Mucosa of rectum (tissue), 2 donors: ENCODE measurements around the gene PRPH2.

ENCODE experiments used
- H3K27ac ChIP-seq, 2 donors: one replicate each; pipeline ENCODE4 v1.7.0; 2013; ENCODE audit warnings: inconsistent platforms in 2 of 2, low read depth in 2 of 2, low read length in 2 of 2
- H3K27me3 ChIP-seq, 2 donors: one replicate each; pipeline ENCODE4 v1.7.0; 2013; ENCODE audit warnings: low read length in 2 of 2; ENCODE audit not compliant: control insufficient read depth in 2 of 2, insufficient read depth in 2 of 2
- H3K36me3 ChIP-seq, 2 donors: one replicate each; pipeline ENCODE4 v1.7.0; 2013; ENCODE audit warnings: low read length in 2 of 2; ENCODE audit not compliant: control insufficient read depth in 2 of 2, insufficient read depth in 2 of 2
- H3K4me1 ChIP-seq, 2 donors: one replicate each; pipeline ENCODE4 v1.7.0; 2013; ENCODE audit warnings: low read length in 2 of 2, mild to moderate bottlenecking in 1 of 2; ENCODE audit not compliant: control insufficient read depth in 2 of 2, insufficient read depth in 2 of 2
- H3K4me3 ChIP-seq, 2 donors: one replicate each; pipeline ENCODE4 v1.7.0; 2013; ENCODE audit warnings: low read length in 2 of 2
- H3K9ac ChIP-seq, 2 donors: one replicate each; pipeline ENCODE4 v1.7.0; 2013; ENCODE audit warnings: low read length in 2 of 2, low read depth in 1 of 2, mild to moderate bottlenecking in 1 of 2
- H3K9me3 ChIP-seq, 2 donors: one replicate each; pipeline ENCODE4 v1.7.0; 2013; ENCODE audit warnings: low read length in 2 of 2; ENCODE audit not compliant: control insufficient read depth in 2 of 2
- donor health status: healthy.
- donor health status: Normal muscosa, but diverticular disease.

PRPH2 gene

GRCh38 chr6:42758756-42759430, 36.5 kb upstream of the PRPH2 start:
- H3K27me3 ChIP-seq = no peaks in the 10 kb centered on the region
- H3K4me3 ChIP-seq = no peak overlapping the region
- no peaks in the 10 kb centered on the region for H3K9me3 ChIP-seq
- no peak overlapping the region for H3K9ac ChIP-seq
- H3K4me1 ChIP-seq = peaks cover 2 to 10% of the 10 kb centered on the region in 2 donors
- H3K36me3 ChIP-seq = peaks cover 2 to 6% of the 10 kb centered on the region in 2 donors
- no peak overlapping the region for H3K27ac ChIP-seq

DNA sequence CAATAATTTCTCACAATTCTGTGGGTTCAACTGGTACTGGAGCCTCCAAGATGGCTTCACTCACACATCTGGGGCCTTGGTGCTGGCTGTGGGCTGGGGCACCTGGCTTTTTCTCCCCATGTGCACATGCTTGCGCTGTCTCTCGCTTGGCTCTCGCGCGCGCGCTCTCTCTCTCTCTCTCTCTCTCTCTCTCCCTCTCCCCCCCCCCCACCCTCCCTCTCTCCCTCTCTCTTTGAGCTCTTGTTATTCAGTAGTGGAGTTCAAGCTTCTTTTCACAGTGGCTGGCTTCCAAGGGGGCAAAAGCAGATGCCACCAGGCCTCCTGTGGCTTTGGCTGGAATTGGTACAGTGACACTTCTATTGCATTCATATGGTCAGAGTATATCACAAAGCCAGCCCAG, 34.3 kb upstream of the PRPH2 start:
- Histone ChIP-seq H3K4me3 (no peak overlapping the region), H3K9me3 (no peaks in the 10 kb centered on the region), H3K27ac (no peak overlapping the region), H3K9ac (no peak overlapping the region), H3K4me1 (peaks cover 0 to under 1% of the 10 kb centered on the region in 2 donors), H3K27me3 (no peaks in the 10 kb centered on the region), H3K36me3 (peaks cover 2 to 6% of the 10 kb centered on the region in 2 donors)

GRCh38 chr6:42754759-42755158, 32.4 kb upstream of the PRPH2 start:
- H3K9me3 ChIP-seq = no peaks in the 10 kb centered on the region
- peaks cover 2 to 6% of the 10 kb centered on the region in 2 donors for H3K36me3 ChIP-seq
- no peak overlapping the region for H3K27ac ChIP-seq
- no peaks in the 10 kb centered on the region for H3K4me1 ChIP-seq
- H3K27me3 ChIP-seq = no peaks in the 10 kb centered on the region
- no peak overlapping the region for H3K9ac ChIP-seq
- H3K4me3 ChIP-seq = no peak overlapping the region

DNA sequence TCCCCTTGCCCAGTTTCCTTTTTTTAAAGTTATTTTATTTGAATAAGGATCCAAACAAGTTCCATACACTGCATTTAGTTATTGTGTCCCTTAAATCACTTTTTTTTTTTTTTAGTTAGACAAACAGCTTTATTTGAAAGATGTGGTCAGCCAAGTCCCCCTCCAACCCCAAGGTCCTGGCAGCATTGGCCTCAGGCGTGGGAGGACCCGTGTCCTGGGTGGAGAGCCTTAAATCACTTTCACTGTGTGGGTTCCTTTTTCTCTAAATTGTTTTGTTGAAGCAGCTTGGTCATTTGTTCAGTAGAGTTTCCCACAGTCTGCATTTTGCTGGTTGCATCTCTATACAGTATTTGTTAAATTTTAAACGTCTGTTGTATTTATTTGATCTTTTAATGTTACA, 28.7 kb upstream of the PRPH2 start:
- H3K9me3 ChIP-seq = no peaks in the 10 kb centered on the region
- no peak overlapping the region for H3K4me3 ChIP-seq
- no peaks in the 10 kb centered on the region for H3K36me3 ChIP-seq
- H3K27me3 ChIP-seq = no peaks in the 10 kb centered on the region
- H3K9ac ChIP-seq = no peak overlapping the region
- peaks cover 0 to 10% of the 10 kb centered on the region in 2 donors for H3K4me1 ChIP-seq
- H3K27ac ChIP-seq = no peak overlapping the region

DNA sequence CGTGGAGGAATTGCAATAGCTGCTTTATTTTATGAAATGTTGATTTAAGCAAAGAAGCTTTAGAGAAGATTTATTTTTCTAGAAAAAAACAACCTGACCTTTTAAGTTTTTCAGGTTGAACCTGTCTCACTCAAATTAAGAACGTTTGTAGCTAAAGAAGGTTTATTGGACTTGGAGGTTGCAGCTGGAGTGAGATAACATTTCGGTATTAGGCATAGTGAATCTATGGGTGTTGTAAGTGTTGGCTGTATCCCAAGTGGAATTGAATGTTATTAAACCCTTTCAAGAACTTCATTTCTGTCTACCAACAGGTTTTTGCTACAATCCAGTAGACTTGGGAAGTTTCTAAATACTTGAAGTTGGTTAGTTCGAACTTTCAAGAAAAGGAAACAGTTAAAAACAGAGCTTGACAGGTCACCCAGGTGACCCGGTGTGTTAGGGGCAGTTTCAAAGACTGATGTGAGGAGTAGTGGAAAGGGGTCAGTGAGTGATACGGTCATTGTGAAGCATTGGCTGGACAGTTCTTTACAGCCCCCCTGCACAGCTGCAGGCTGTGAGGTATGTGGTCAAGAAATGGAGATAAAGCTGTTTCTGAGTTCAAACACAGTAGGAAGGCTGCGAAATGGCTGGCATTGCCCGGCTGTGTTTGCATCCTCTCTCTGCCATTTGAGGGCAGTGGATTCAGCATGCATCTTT, 26.0 kb upstream of the PRPH2 start:
- Histone ChIP-seq H3K36me3 (no peaks in the 10 kb centered on the region), H3K4me3 (peak overlapping the region in 1 of 2 donors; percentile 88), H3K27ac (no peak overlapping the region), H3K27me3 (no peaks in the 10 kb centered on the region), H3K9me3 (no peaks in the 10 kb centered on the region), H3K9ac (no peak overlapping the region), H3K4me1 (peaks cover 10 to 19% of the 10 kb centered on the region in 2 donors)

- no peaks in the 10 kb centered on the region for H3K27me3 ChIP-seq
- H3K36me3 ChIP-seq = no peaks in the 10 kb centered on the region
- peak overlapping the region; percentile 86 to 88 for H3K4me3 ChIP-seq
- peak overlapping the region; percentile 85 to 95 for H3K9ac ChIP-seq
- peak overlapping the region; percentile 93 to 96 for H3K27ac ChIP-seq
- H3K9me3 ChIP-seq = no peaks in the 10 kb centered on the region
- peaks cover 10 to 19% of the 10 kb centered on the region in 2 donors for H3K4me1 ChIP-seq
Observed at GRCh38 chr6:42746463-42747391, 24.3 kb upstream of the PRPH2 start.

GRCh38 chr6:42745640-42746462, 23.5 kb upstream of the PRPH2 start, which contains the start of gene TBCC:
TBCC (minus strand) TSS chr6:42746103; CDS start chr6:42746073, 30 bp downstream.
- Histone ChIP-seq H3K4me3 (peak within 1 kb of the TSS; percentile 97 to 99), H3K27me3 (no peaks in the 10 kb centered on the region), H3K9ac (peak within 1 kb of the TSS; percentile 99), H3K9me3 (no peaks in the 10 kb centered on the region), H3K36me3 (no peaks in the 10 kb centered on the region), H3K27ac (peak within 1 kb of the TSS; percentile 93 to 96), H3K4me1 (peaks cover 10 to 19% of the 10 kb centered on the region in 2 donors)

GRCh38 chr6:42745083-42745639, 22.8 kb upstream of the PRPH2 start:
- Histone ChIP-seq H3K9ac (peak overlapping the region; percentile 99), H3K27ac (peak overlapping the region; percentile 92 to 95), H3K4me1 (peaks cover 10 to 19% of the 10 kb centered on the region in 2 donors), H3K4me3 (peak overlapping the region; percentile 97 to 99), H3K27me3 (no peaks in the 10 kb centered on the region), H3K9me3 (no peaks in the 10 kb centered on the region), H3K36me3 (no peaks in the 10 kb centered on the region)

DNA sequence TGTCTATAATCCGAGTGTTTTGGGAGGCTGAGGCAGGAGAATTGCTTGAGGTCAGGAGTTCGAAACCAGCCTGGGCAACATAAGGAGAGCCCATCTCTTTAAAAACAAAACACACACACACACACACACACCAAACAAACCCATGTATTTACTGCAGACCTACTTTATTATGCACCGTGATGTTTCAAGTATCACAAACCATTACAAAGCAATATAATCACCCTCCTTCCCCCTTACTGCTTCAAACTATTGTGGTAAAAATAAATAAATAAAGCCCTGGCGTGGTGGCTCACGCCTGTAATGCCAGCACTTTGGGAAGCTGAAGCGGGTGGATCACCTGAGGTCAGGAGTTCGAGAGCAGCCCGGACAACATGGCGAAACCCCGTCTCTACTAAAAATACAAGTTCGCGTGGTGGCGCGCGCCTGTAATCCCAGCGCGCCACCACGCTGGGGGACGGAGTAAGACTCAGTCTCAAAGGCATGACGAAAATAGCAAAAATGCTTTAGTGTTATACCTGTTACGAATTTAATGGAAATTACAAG, 22.0 kb upstream of the PRPH2 start:
- peak overlapping the region; percentile 97 to 99 for H3K4me3 ChIP-seq
- H3K4me1 ChIP-seq = peaks cover 10 to 19% of the 10 kb centered on the region in 2 donors
- no peaks in the 10 kb centered on the region for H3K9me3 ChIP-seq
- H3K36me3 ChIP-seq = no peaks in the 10 kb centered on the region
- no peak overlapping the region for H3K27ac ChIP-seq
- peak overlapping the region; percentile 99 for H3K9ac ChIP-seq
- no peaks in the 10 kb centered on the region for H3K27me3 ChIP-seq
